NCI-H524 (cell line): ENCODE measurements around the gene TC2N.
"Not testable (repeated sequence)": the region's sequence is repeated elsewhere in the genome, so short reads cannot be mapped to it uniquely, and the experiment has no call there.

Experiments used
- DNase-seq, 2 experiments: peaks; one replicate each; lab custom pipeline; 2025; lab: John Stamatoyannopoulos, UW

The TC2N gene

DNA sequence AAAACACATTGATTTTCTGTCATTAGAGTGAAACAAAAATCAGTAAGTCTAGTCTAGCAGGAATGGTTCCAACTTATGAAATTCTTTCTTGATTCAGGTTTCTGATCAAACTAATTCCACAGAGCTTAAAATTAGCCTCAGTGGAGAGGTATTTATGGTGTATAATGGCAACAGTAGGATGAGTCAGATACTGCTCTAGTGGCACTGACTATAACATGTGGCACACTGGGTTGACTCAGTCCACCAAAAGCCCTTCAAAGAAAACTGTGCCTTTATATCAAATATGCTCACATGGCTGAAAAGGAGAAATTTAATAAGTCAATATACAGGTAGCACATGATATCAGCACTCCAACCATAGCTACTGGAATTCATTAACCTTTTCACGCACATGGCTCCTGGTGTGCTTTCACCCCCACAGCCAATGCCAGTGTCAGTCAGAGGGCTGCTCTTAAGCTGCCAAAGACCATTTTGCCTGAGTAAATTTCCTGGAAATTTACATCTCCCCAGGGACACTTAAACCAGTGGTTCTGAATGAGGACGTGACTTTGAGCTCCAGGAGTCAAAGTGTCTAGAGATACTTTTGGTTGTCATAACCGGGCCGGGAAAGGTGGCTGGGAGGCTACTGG lies 113.7 kb downstream of the TC2N start:
- peak in 1 of 2 experiments; percentile 25 for DNase-seq

DNA sequence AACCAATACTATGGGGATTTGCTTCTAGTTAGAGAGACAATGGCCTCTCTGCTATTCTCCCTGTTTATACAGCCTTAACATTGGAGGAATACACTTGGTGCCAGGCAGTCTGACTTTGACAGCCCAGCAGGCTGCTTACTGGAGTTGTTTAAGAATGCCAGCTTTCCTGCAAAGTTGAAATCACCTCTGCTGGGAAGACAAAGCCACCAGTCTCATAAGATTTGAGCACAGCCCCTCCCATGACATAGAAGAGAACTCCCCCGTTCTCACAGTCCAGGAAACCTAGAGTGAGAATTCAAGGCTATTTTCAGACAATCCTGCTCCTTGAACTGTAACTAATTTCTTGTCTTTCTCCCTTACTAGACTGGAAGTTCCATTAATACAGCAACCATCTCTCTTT lies 114.4 kb downstream of the TC2N start:
- no peak for DNase-seq

DNA sequence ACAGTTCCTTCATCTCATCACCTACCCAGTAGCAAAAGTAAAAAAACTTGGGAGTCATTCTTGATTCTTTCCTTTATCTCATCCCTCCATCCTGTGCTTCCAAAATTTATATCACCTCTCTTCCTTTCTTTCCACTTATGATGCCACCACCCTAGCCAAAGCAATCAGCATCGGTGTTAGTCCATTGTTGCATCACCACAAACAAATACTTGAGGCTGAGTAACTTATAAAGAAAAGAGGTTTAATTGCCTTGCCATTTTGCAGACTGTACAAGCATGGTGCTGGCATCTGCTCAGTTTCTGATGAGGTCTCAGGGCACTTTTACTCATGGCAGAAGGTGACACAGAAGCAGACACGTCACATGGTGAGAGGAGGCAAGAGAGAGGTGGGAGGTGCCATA lies 115.6 kb downstream of the TC2N start:
- DNase-seq, result no peak

GRCh38 chr14:91750634-91751198 lies 116.6 kb downstream of the TC2N start:
- no peak for DNase-seq

GRCh38 chr14:91749868-91750267 lies 117.5 kb downstream of the TC2N start:
- peak; percentile 20 to 79 for DNase-seq

DNA sequence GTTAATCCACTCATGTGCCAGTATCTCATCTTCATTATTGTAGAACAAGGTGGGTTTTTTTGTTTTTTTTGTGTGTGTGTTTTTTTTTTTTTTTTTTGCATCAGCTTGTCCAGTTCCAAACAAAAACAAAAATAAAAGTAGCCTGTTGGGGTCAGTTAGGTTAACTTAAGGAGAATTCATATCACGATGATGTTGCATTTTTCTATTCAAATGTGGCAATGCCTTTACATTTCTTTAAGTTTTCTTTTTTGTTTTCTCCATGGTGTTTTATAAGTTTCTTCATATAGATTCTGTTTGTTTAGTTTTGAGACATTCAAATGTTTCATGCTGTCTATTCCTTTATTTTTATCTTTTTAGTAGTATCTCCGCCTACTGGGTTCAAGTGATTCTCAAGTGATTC lies 119.3 kb downstream of the TC2N start:
- DNase-seq, result no peak

- DNase-seq, result no peak
Measured at GRCh38 chr14:91745344-91745743, 122.0 kb downstream of the TC2N start.

GRCh38 chr14:91744068-91744480 lies 123.3 kb downstream of the TC2N start:
- DNase-seq, result peak in 1 of 2 experiments; percentile 28

- DNase-seq, result no peak
Measured at GRCh38 chr14:91743305-91743653, 124.1 kb downstream of the TC2N start.

- DNase-seq, result no peak
Measured at GRCh38 chr14:91742621-91743304, 124.6 kb downstream of the TC2N start.

DNA sequence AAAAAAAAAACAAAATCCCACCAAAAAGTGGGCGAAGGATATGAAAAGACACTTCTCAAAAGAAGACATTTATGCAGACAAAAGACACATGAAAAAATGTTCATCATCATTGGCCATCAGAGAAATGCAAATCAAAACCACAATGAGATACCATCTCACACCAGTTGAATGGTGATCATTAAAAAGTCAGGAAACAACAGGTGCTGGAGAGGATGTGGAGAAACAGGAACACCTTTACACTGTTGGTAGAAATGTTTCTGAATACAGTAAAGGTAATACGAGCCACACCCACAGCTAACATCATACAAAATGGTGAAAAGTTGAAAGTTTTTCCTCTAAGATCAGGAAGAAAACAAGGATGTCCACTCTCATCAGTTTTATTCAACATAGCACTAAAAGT lies 127.5 kb downstream of the TC2N start:
- DNase-seq, result not testable (repeated sequence)

- no peak for DNase-seq
Measured at GRCh38 chr14:91737619-91738018, 129.7 kb downstream of the TC2N start.

GRCh38 chr14:91732859-91733477 lies 134.4 kb downstream of the TC2N start:
- no peak for DNase-seq

- no peak for DNase-seq
Measured at GRCh38 chr14:91732439-91732838, 134.9 kb downstream of the TC2N start.

DNA sequence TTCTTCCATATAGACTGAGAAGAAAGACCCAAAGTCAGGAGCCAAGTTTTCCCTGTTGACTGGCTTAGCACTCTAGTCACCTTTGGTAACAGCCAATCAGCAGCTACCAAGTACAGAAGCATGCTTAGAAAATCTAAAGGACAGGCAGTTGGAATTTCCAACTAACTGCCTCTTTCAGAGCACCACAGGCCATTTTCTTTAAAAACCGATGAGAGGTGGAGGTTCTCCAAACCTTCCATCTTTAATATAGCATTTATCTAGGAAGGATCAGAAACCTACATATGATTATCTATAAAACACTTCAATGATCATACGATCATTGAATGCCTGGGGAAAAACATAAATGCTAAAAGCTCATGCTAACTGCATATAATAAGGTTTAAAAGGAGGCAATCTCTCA lies 135.3 kb downstream of the TC2N start, which contains the start of gene CATSPERB:
TSS of gene CATSPERB (minus strand) at position 101 of the 400 bp plus-strand sequence. CDS start 2,607 bp downstream, outside the sequence.
- DNase-seq, result no peak

DNA sequence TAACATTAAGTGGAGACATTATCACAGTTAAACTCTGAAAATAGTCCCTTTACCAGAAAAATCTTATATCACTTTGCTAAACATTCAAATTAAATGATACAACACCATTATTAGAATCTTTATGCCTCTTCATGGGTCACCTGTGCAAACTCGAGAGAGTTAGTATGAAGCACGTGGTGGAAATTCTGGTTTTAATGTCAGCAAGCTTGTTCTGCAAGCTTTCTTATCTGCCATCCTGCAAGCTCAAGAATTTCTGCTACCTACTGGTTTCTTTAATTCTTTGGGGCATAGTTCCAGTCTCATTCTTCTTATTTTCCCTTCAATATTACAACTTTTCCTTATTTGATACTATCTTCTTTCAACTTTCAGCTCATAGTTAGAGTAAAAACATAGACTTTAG lies 136.3 kb downstream of the TC2N start:
- no peak for DNase-seq

GRCh38 chr14:91729756-91730155 lies 137.6 kb downstream of the TC2N start:
- peak in 1 of 2 experiments; percentile 18 for DNase-seq
